Measurements from ENCODE around the gene KCNJ15. TPM values are rescaled to one million over a fixed set of nuclear protein-coding genes. Genes with fewer than 3 reads are reported as not detected.

Gene KCNJ15
- total RNA-seq (not detected), polyA plus RNA-seq (not detected)

GRCh38 chr21:38256599-38257302, at the start of gene KCNJ15:
Gene KCNJ15 (plus strand): TSS chr21:38256991. CDS start chr21:38299262, 42,271 bp downstream.
- no peaks in the 10 kb centered on the region for H3K36me3 Mint-ChIP-seq
- peak within 1 kb of the TSS in 1 of 8 donors; percentile 34 for H3K27ac Mint-ChIP-seq
- no peaks in the 10 kb centered on the region for H3K9me3 Mint-ChIP-seq
- POLR2A ChIA-PET: no interaction called here
- Histone ChIP-seq H3K27me3 (ENCODE audit: insufficient read depth, low read length, poor library complexity, severe bottlenecking) (no peaks in the 10 kb centered on the region), H3K9me3 (ENCODE audit: low read length) (no peaks in the 10 kb centered on the region), H3K4me1 (ENCODE audit: insufficient read depth, low read length) (no peaks in the 10 kb centered on the region), H3K4me3 (ENCODE audit: low read length) (no peak within 1 kb of the TSS), H3K36me3 (ENCODE audit: insufficient read depth, low read length) (no peaks in the 10 kb centered on the region), H3K27ac (ENCODE audit: low read depth, low read length) (no peak within 1 kb of the TSS)
- H3K27me3 Mint-ChIP-seq: no peaks in the 10 kb centered on the region
- DNase-seq: no peak
- H3K4me3 Mint-ChIP-seq: no peak within 1 kb of the TSS
- no peaks in the 10 kb centered on the region for H3K4me1 Mint-ChIP-seq
- CTCF ChIA-PET: no interaction called here

DNA sequence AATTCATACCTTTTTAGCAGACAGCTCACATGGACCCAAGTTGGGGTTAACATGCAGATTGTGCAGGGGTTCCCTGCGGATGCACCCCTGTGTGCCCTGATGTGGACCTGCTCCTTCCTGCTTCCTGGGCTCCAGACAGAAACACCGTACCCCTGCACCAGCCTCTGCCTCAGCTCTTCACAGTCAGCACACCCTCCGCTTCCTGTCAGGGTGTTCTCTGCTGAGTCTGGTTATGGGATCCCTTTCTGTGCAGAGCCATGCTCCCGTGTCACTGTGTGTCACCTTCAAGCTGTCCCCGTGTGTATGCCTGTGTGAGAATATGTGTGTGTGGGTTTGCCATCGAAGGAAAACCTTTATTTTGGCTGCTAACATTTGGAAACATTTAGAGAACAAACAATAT, 48.7 kb upstream of the KCNJ15 start:
- H3K27ac ChIP-seq (ENCODE audit: low read depth, low read length): no peak overlapping the region
- no peaks in the 10 kb centered on the region for H3K4me1 ChIP-seq (ENCODE audit: insufficient read depth, low read length)
- no peaks in the 10 kb centered on the region for H3K36me3 Mint-ChIP-seq
- no peaks in the 10 kb centered on the region for H3K36me3 ChIP-seq (ENCODE audit: insufficient read depth, low read length)
- H3K27me3 Mint-ChIP-seq: peaks cover 9 to 11% of the 10 kb centered on the region in 2 donors
- ChIA-PET POLR2A (no interaction called here), CTCF (no interaction called here)
- no peaks in the 10 kb centered on the region for H3K4me1 Mint-ChIP-seq
- no peaks in the 10 kb centered on the region for H3K9me3 ChIP-seq (ENCODE audit: low read length)
- no peaks in the 10 kb centered on the region for H3K27me3 ChIP-seq (ENCODE audit: insufficient read depth, low read length, poor library complexity, severe bottlenecking)
- H3K4me3 ChIP-seq (ENCODE audit: low read length): no peak overlapping the region
- H3K27ac Mint-ChIP-seq: no peak overlapping the region
- no peak for DNase-seq
- H3K4me3 Mint-ChIP-seq: no peak overlapping the region
- peaks cover 0 to 5% (median 2%) of the 10 kb centered on the region in 5 donors for H3K9me3 Mint-ChIP-seq

DNA sequence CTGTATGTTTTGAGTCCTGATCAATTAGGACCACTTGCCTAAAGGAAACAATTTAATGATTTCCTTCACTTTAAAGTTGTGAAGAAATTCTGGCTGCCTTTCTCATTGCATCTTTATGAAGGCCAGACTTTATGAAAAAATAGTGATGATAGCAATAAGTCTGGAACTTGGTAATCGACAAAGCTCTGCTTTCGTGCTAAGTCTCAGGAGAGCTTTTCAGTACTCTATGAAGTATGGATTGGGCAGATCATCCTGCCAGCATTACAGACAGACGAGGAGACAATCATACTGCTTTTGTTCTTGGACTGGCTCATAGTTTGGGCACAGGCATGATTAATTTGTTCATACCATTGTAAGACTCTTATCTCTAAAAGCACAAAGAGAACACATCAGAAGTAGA, 45.5 kb upstream of the KCNJ15 start:
- no peaks in the 10 kb centered on the region for H3K36me3 Mint-ChIP-seq
- peaks cover 0 to 5% (median 0%) of the 10 kb centered on the region in 5 donors for H3K9me3 Mint-ChIP-seq
- Histone ChIP-seq H3K4me1 (ENCODE audit: insufficient read depth, low read length) (no peaks in the 10 kb centered on the region), H3K27ac (ENCODE audit: low read depth, low read length) (no peak overlapping the region), H3K27me3 (ENCODE audit: insufficient read depth, low read length, poor library complexity, severe bottlenecking) (no peaks in the 10 kb centered on the region), H3K9me3 (ENCODE audit: low read length) (no peaks in the 10 kb centered on the region), H3K4me3 (ENCODE audit: low read length) (no peak overlapping the region), H3K36me3 (ENCODE audit: insufficient read depth, low read length) (no peaks in the 10 kb centered on the region)
- no peak overlapping the region for H3K27ac Mint-ChIP-seq
- CTCF ChIA-PET: no interaction called here
- peaks cover 2 to 13% of the 10 kb centered on the region in 2 donors for H3K27me3 Mint-ChIP-seq
- no peak overlapping the region for H3K4me3 Mint-ChIP-seq
- H3K4me1 Mint-ChIP-seq: no peaks in the 10 kb centered on the region
- POLR2A ChIA-PET: no interaction called here
- DNase-seq: no peak

- H3K4me3 Mint-ChIP-seq: no peak overlapping the region
- no peaks in the 10 kb centered on the region for H3K36me3 Mint-ChIP-seq
- DNase-seq: no peak
- POLR2A ChIA-PET: no interaction called here
- H3K9me3 ChIP-seq (ENCODE audit: low read length): no peaks in the 10 kb centered on the region
- H3K27ac ChIP-seq (ENCODE audit: low read depth, low read length): no peak overlapping the region
- peaks cover 0 to 5% (median 0%) of the 10 kb centered on the region in 5 donors for H3K9me3 Mint-ChIP-seq
- no peaks in the 10 kb centered on the region for H3K4me1 Mint-ChIP-seq
- H3K27me3 Mint-ChIP-seq: peaks cover 2 to 18% of the 10 kb centered on the region in 2 donors
- H3K27ac Mint-ChIP-seq: no peak overlapping the region
- H3K36me3 ChIP-seq (ENCODE audit: insufficient read depth, low read length): no peaks in the 10 kb centered on the region
- H3K4me3 ChIP-seq (ENCODE audit: low read length): no peak overlapping the region
- CTCF ChIA-PET: no interaction called here
- H3K27me3 ChIP-seq (ENCODE audit: insufficient read depth, low read length, poor library complexity, severe bottlenecking): no peaks in the 10 kb centered on the region
- no peaks in the 10 kb centered on the region for H3K4me1 ChIP-seq (ENCODE audit: insufficient read depth, low read length)
Observed at GRCh38 chr21:38212706-38213105, 44.1 kb upstream of the KCNJ15 start.

DNA sequence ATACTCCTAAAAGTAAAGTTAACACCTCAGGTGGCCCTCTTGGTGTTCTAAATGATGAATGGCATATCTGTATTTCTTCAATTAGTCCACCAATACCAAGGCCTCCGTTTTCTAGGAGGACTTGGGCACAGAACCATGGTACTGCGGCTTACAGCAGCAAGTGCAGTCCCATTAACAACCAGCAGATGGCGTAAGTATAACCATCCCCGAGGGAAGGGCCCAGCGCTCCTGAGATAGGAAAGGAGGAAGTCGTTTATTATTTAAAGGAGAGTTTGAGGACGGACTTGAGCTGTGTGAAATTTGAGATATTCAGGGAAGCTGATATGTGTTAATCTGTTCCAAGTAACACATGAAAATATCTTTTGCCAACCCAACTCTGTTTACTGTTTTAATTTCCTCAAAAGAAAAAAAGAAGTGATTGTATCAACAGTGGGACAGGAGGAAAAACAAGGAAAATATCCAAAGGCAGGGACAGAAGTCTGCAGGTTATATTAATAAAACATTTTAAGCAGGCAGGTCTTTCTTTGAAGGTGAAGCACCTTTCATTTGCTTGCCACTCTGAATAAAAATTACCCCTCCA, 37.7 kb upstream of the KCNJ15 start:
- Mint-ChIP-seq H3K27me3 (peaks cover 4 to 15% of the 10 kb centered on the region in 2 donors), H3K4me3 (no peak overlapping the region)
- POLR2A ChIA-PET: no interaction called here

GRCh38 chr21:38220270-38220737, 36.5 kb upstream of the KCNJ15 start:
- POLR2A ChIA-PET: no interaction called here
- Histone ChIP-seq H3K4me1 (ENCODE audit: insufficient read depth, low read length) (no peaks in the 10 kb centered on the region), H3K4me3 (ENCODE audit: low read length) (no peak overlapping the region), H3K9me3 (ENCODE audit: low read length) (peaks cover 20% of the 10 kb centered on the region), H3K36me3 (ENCODE audit: insufficient read depth, low read length) (no peaks in the 10 kb centered on the region), H3K27me3 (ENCODE audit: insufficient read depth, low read length, poor library complexity, severe bottlenecking) (no peaks in the 10 kb centered on the region), H3K27ac (ENCODE audit: low read depth, low read length) (no peak overlapping the region)
- Mint-ChIP-seq H3K36me3 (peaks cover 0 to 2% (median 0%) of the 10 kb centered on the region in 3 donors), H3K27ac (no peak overlapping the region), H3K9me3 (peaks cover 21 to 31% (median 25%) of the 10 kb centered on the region in 5 donors), H3K27me3 (peaks cover 4 to 10% of the 10 kb centered on the region in 2 donors), H3K4me1 (peaks cover 0 to 5% (median 0%) of the 10 kb centered on the region in 3 donors), H3K4me3 (no peak overlapping the region)
- CTCF ChIA-PET: no interaction called here
- no peak for DNase-seq

More for the DNA sequence above, 37.7 kb upstream of the KCNJ15 start:
- Histone ChIP-seq H3K9me3 (ENCODE audit: low read length) (peaks cover 16% of the 10 kb centered on the region), H3K4me3 (ENCODE audit: low read length) (no peak overlapping the region), H3K27me3 (ENCODE audit: insufficient read depth, low read length, poor library complexity, severe bottlenecking) (no peaks in the 10 kb centered on the region), H3K36me3 (ENCODE audit: insufficient read depth, low read length) (no peaks in the 10 kb centered on the region), H3K27ac (ENCODE audit: low read depth, low read length) (no peak overlapping the region), H3K4me1 (ENCODE audit: insufficient read depth, low read length) (no peaks in the 10 kb centered on the region)
- DNase-seq: peak; percentile 8 to 53 (median 20)
- Mint-ChIP-seq H3K9me3 (peaks cover 13 to 21% (median 17%) of the 10 kb centered on the region in 5 donors), H3K36me3 (peaks cover 0 to 2% (median 0%) of the 10 kb centered on the region in 3 donors), H3K27ac (no peak overlapping the region), H3K4me1 (peaks cover 0 to 5% (median 0%) of the 10 kb centered on the region in 3 donors)
- CTCF ChIA-PET: interaction anchor here (0.7 to 0.9 kb wide), 2 partner anchors 34 to 49 kb away, joined by 3 read pairs; no protein-coding TSS in a partner anchor

DNA sequence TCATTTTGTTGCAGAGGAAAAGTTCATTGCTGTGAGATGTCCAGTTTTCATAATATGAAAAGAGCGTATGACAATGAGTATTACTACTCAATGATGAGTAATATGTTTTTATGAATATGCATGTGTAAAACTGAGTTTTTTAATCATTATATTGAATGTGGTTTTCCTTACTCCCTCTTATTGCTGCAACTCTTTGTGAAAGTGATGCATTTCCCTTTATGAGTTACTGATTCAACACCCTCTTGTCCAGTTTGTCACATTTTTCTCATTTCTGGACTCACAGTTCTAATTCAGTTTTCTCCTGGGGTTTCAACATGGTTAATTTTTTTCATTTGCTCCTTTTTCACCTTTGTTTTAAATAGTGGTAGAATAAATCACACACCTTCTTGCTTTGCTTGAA, 35.2 kb upstream of the KCNJ15 start:
- peaks cover 4 to 10% of the 10 kb centered on the region in 2 donors for H3K27me3 Mint-ChIP-seq
- peaks cover 0 to 2% (median 0%) of the 10 kb centered on the region in 3 donors for H3K36me3 Mint-ChIP-seq
- H3K27ac Mint-ChIP-seq: no peak overlapping the region
- no peak for DNase-seq
- POLR2A ChIA-PET: no interaction called here
- Histone ChIP-seq H3K27me3 (ENCODE audit: insufficient read depth, low read length, poor library complexity, severe bottlenecking) (no peaks in the 10 kb centered on the region), H3K4me3 (ENCODE audit: low read length) (no peak overlapping the region), H3K4me1 (ENCODE audit: insufficient read depth, low read length) (no peaks in the 10 kb centered on the region), H3K27ac (ENCODE audit: low read depth, low read length) (no peak overlapping the region), H3K9me3 (ENCODE audit: low read length) (peaks cover 20% of the 10 kb centered on the region), H3K36me3 (ENCODE audit: insufficient read depth, low read length) (no peaks in the 10 kb centered on the region)
- CTCF ChIA-PET: no interaction called here
- H3K4me1 Mint-ChIP-seq: peaks cover 0 to 5% (median 0%) of the 10 kb centered on the region in 3 donors
- H3K4me3 Mint-ChIP-seq: no peak overlapping the region
- H3K9me3 Mint-ChIP-seq: peaks cover 27 to 43% (median 31%) of the 10 kb centered on the region in 5 donors

DNA sequence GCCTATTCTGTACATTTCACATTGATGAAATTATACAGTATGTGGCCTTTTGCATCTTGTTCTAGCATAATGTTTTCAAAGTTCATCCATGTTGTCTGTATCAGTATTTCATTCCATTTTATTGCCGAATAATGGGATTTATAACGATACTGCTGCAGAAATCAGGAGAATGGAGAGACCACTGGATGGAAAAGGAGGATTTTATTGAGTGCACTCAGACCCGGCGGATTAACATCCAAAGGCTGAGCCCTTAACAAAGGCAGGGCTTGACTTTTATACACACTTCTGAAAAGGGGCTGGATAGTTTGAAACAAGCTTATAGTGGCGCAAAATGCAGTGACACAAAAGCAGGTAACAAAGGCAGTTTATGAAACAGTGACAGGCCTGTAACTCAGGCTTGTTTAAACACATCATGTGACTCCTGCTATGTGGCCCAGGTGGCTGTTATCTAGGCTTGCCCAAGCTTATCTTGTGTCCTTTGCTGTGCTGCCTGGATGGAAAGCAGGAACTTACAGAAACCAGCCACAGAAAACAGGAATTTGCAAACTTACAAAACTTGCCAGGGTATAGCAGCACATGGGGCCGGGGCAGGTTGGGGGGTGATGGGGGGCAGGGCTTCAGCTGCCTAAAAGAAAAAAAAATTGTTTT, 32.8 kb upstream of the KCNJ15 start:
- Mint-ChIP-seq H3K4me3 (no peak overlapping the region), H3K4me1 (peaks cover 0 to 3% (median 0%) of the 10 kb centered on the region in 3 donors), H3K27ac (no peak overlapping the region), H3K9me3 (peaks cover 31 to 67% (median 40%) of the 10 kb centered on the region in 5 donors), H3K27me3 (peaks cover 2 to 3% of the 10 kb centered on the region in 2 donors), H3K36me3 (peaks cover 0 to 2% (median 0%) of the 10 kb centered on the region in 3 donors)
- no peak for DNase-seq
- ChIA-PET CTCF (no interaction called here), POLR2A (no interaction called here)
- H3K4me1 ChIP-seq (ENCODE audit: insufficient read depth, low read length): no peaks in the 10 kb centered on the region
- H3K9me3 ChIP-seq (ENCODE audit: low read length): peaks cover 21% of the 10 kb centered on the region
- no peak overlapping the region for H3K4me3 ChIP-seq (ENCODE audit: low read length)
- H3K27me3 ChIP-seq (ENCODE audit: insufficient read depth, low read length, poor library complexity, severe bottlenecking): no peaks in the 10 kb centered on the region
- H3K36me3 ChIP-seq (ENCODE audit: insufficient read depth, low read length): no peaks in the 10 kb centered on the region
- no peak overlapping the region for H3K27ac ChIP-seq (ENCODE audit: low read depth, low read length)

Measured in CD8-positive, alpha-beta memory T cell (primary cell).